KG1 (cell line): ENCODE measurements around the gene DAB1.

Experiments used
- DNase-seq: peaks from one replicate; lab custom pipeline; 2025; lab: John Stamatoyannopoulos, UW

DAB1 gene

DNA sequence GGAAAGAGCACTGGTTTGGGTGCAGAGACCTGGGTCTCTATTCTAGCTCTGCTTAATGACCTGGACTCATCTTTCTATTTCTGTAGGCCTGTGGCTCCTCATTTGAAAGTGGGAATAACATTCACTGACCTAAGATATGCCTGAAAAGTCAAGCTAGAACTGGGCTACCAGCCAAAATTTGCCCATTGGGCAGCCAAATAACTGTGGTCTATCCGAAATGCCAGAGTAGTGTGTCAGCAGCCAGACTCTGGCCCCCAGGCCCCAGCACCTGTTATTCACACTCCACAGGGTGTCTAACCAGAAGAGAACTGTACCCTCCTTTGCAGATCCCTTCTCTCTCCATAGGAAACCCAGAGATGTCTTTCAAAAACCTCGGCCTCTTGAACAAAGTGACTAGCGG, 12.6 kb downstream of the DAB1 start:
- DNase-seq = no peak

DNA sequence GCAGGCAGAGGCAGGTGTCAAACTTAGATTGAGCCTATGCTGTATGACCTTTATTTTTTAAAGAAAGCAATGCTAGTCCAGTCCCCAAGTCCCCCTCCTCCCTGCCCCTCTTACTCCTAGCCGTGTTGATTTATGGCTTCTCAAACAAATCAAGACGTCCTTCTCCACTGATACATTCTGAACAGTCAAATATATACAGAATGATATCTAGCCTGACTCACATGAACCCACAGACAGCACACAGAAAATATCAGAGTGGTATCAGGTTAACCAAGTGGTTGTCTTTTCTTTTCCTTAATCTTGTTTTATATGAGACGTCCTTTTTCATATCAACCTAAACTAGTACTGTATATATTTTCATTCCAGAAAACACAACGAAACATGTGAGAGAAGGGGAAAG, 13.4 kb downstream of the DAB1 start:
- no peak for DNase-seq

DNA sequence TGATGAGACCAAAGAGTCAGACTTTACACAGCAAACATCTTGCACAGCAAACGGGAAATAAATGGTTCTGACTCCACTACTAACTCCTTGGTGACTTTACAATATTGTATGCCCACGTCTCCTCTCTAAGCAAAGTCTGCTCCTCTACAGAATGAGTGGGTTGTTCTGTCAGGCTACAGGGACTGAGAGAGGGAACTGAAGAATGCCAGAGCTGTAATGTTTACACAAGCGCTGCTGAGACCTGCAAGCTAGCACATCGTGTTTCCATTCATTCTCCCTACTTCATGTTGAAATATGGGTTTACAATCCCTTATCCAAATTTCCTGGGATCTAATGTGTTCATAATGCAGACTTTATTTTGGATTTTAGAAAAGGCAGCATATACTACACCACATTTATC, 15.9 kb downstream of the DAB1 start:
- DNase-seq = no peak

DNA sequence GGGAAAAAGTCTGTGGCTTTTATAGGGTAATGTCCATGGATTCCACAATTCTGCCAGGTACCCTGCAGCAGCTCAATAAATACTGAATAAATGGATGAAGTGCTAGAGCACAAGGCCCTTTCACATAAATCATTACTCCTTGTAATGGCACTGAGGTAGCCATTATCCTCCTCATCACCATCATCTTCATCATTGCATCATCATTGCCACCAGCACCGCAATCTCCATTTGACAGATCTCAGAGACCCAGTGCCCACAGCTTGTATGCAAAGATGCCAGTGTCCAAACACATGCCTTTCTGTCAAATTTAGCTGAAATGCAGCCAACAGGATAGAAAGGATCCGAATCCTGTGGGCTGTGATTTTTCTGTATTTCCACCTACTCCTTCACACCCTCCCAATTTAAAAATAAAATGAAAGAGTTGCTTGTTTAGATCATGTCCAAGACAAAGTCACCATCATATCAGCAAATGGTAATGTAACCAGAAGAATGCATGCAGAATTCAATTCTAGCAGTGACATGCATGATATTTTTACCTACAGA, 17.4 kb downstream of the DAB1 start:
- DNase-seq = no peak

GRCh38 chr1:57404884-57405283, 19.0 kb downstream of the DAB1 start:
- no peak for DNase-seq

DNA sequence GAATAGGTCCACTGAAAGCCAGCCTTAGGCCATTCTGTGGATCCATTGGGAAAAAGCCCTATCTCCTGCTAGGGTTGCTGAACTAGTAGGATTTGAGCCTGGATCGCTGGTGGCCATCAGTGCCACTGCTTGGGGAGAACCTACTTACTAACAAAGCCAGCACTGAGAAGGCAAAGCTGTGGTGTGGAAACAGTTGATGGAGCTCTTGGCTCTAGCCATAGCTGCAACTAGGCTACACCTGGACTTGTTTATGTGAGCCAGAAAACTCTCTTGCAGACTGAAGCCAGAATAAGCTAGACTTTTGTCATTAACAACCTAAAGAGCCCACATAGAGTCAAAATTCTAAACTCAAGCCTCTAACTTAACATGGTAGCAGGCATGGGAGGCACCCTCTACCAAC, 20.7 kb downstream of the DAB1 start:
- no peak for DNase-seq

DNA sequence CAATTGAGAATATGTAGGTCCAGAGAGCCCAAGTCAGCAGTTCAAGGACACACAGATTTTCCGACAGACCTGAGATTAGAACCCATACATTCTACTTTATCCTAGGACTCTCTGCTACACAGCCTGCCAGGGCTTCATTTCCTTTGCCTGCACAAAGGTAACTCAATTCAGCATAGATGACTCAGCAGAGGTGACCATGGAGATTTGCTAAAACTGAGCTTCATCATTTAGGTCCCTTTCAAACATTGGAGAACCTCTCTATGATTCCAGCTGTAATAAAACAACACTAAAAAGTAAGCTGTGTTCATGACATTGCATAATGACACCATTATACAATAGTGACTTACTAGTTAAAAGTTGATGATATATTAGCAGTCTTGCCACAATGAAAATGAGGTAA, 22.2 kb downstream of the DAB1 start:
- DNase-seq = no peak

GRCh38 chr1:57400048-57400447, 23.8 kb downstream of the DAB1 start:
- no peak for DNase-seq

- no peak for DNase-seq
Observed at GRCh38 chr1:57393058-57393584, 30.7 kb downstream of the DAB1 start.

DNA sequence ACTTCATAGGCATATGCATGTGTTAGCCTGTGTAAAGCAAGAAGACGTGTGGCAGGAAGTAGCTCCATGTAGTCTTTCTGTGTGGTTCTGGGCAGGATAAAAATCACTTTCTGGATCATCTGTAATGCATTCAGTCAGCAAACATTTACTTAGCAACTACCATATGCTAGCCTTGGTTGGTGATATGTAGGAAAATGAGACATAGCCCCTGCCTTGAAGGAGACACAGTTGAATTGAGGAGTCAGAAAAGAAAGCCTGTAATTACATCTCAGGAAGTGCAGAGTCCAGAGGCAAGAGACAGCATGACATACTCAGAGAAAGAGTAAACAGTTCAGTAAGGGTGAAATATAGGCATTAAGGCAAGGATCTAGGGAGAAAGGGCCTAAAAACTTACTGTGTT, 38.5 kb downstream of the DAB1 start:
- no peak for DNase-seq

DNA sequence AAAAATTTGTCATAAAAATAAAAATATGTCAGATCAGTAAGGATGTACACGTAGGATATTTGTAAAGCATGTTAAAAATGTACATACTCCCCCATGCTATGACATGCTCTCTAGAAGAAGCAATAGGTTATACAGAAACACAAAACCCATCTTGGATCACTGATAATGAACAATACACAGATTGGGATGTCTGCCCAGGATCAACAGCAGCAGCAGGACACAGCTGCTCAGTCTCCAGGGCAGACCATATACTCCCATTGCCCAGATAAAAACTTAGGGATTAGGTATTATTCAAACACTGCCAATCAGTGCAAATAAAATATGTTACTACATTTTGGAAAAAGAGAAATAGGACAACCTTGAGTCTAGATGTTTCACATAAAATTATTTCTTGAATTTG, 39.0 kb downstream of the DAB1 start:
- no peak for DNase-seq

GRCh38 chr1:57384284-57384683, 39.6 kb downstream of the DAB1 start:
- DNase-seq = no peak

GRCh38 chr1:57381871-57382270, 42.0 kb downstream of the DAB1 start:
- no peak for DNase-seq

- no peak for DNase-seq
Observed at GRCh38 chr1:57381426-57381825, 42.4 kb downstream of the DAB1 start.

- DNase-seq = no peak
Observed at GRCh38 chr1:57380923-57381322, 42.9 kb downstream of the DAB1 start.

- no peak for DNase-seq
Observed at GRCh38 chr1:57378534-57378933, 45.3 kb downstream of the DAB1 start.

GRCh38 chr1:57377339-57378139, 46.3 kb downstream of the DAB1 start:
- DNase-seq = no peak

- no peak for DNase-seq
Observed at GRCh38 chr1:57376041-57376440, 47.8 kb downstream of the DAB1 start.

DNA sequence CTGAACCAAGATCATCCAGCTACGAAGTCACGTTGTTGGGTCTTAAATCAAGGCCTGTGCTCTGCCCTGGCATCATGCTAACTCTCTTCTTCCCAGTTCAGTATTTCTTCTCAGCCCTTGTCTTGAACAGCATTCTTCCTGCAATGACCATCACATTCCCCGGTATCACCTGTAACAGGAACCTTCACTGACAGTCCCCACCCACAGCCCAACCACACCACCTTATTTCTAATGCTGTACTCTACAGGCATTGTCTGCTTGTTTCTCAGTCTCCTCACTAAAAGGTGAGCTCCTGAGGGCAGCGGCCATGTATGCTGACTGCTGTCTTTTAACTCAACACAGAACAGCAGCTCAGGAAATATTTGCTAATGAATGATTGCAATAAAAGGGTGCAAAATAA, 54.0 kb downstream of the DAB1 start:
- DNase-seq = no peak

GRCh38 chr1:57367945-57368344, 55.9 kb downstream of the DAB1 start:
- DNase-seq = no peak

DNA sequence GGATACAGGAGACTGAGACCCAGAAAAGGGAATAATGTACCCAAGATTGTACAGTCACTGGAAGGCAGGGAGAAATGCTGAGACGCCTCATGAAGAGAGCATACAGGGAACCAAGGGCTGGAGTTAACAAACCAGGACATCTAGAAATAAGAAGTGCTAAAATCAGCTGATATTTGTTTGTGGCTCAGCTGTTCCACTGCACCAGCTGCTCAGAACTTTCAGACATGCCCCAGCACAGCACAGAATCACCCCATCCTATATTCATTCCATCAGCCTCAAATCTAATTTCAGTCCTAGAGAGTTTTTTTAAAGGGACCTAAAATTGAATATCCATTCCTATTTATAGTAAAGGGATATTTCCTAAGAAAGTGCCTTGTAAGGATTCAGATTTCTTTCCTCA, 60.2 kb downstream of the DAB1 start:
- DNase-seq = no peak

- DNase-seq = no peak
Observed at GRCh38 chr1:57363165-57363564, 60.7 kb downstream of the DAB1 start.

- no peak for DNase-seq
Observed at GRCh38 chr1:57362480-57362879, 61.4 kb downstream of the DAB1 start.

GRCh38 chr1:57361516-57361915, 62.3 kb downstream of the DAB1 start:
- DNase-seq = no peak
